Measurements from ENCODE around the gene PTPRG. TPM values are rescaled to one million over a fixed set of nuclear protein-coding genes. Genes with fewer than 3 reads are reported as not detected.

Gene PTPRG
- total and polyA plus RNA-seq, 2 donors (not counting 3 experiments of a cell fraction or from before 2014, with no cell fraction given), result 8.9 to 39.1 TPM

- FAIRE-seq (no peak), DNase-seq (ENCODE audit: low read depth, low spot score) (no peak)
- ChIA-PET CTCF (no interaction called here), POLR2A (no interaction called here)
- dilution Hi-C loops (cut with MboI; ENCODE audit: extremely low pct_ligation_motif_present, low sequenced_read_pairs) (no loop called here), intact Hi-C loops (cut with micrococcal nuclease) (no loop called here)
- H3K9me3 ChIP-seq (replicated peaks; ENCODE audit: control insufficient read depth, insufficient read depth, low read length), result no peaks in the 10 kb centered on the region
- no TSS peak for BruUV-seq (replicated peaks)
- H3K9me1 ChIP-seq (replicated peaks; ENCODE audit: control insufficient read depth, extremely low read depth, insufficient read depth, low read length), result no peaks in the 10 kb centered on the region
- H2AFZ ChIP-seq (ENCODE audit: low read depth, low read length), result no peak overlapping the region
- no peak overlapping the region for H3K9ac ChIP-seq (replicated peaks; ENCODE audit: extremely low read depth, insufficient read depth, low read length)
- TF ChIP-seq FOS (IDR thresholded peaks at IDR 0.05; ENCODE audit: borderline replicate concordance, insufficient read depth, low read length) (no peak), CTCF (IDR thresholded peaks at IDR 0.05; ENCODE audit: extremely low read depth in 1 of 2, insufficient read depth in 1 of 2, low read depth in 1 of 2, low read length in 2 of 2) (no peak), GATA2 (IDR thresholded peaks at IDR 0.05; ENCODE audit: insufficient read depth, insufficient read length, low read depth, low read length) (no peak), POLR2A (IDR thresholded peaks at IDR 0.05; ENCODE audit: low read depth, low read length) (no peak), MYC (IDR thresholded peaks at IDR 0.05; ENCODE audit: low read depth, low read length) (no peak), EZH2 (IDR thresholded peaks at IDR 0.05; ENCODE audit: borderline replicate concordance, low read depth, low read length, severe bottlenecking) (no peak), POLR2AphosphoS5 (IDR thresholded peaks at IDR 0.05; ENCODE audit: insufficient read depth, low read depth, low read length) (no peak)
- H3K79me2 ChIP-seq (ENCODE audit: control insufficient read depth, insufficient read depth, low read length), result no peaks in the 10 kb centered on the region
- no peaks in the 10 kb centered on the region for H4K20me1 ChIP-seq (replicated peaks; ENCODE audit: control insufficient read depth, extremely low read depth, insufficient read depth, low read length)
- no peak overlapping the region for H3K27ac ChIP-seq (ENCODE audit: insufficient read depth, low read depth, low read length)
- no peaks in the 10 kb centered on the region for H3K4me1 ChIP-seq (ENCODE audit: control insufficient read depth, extremely low read depth, insufficient read depth, low read length)
- no peaks in the 10 kb centered on the region for H3K27me3 ChIP-seq (ENCODE audit: control insufficient read depth in 2 of 2, insufficient read depth in 2 of 2, low read length in 2 of 2)
- H3K36me3 ChIP-seq (ENCODE audit: control insufficient read depth in 2 of 2, extremely low read depth in 1 of 2, insufficient read depth in 2 of 2, low read length in 2 of 2), result no peaks in the 10 kb centered on the region
- H3K4me3 ChIP-seq (replicated peaks in 1 of 3; ENCODE audit: insufficient read depth in 1 of 3, low read depth in 1 of 3, low read length in 3 of 3), result no peak overlapping the region
- H3K4me2 ChIP-seq (ENCODE audit: insufficient read depth, low read length), result no peak overlapping the region
These were observed 180.2 kb downstream of the PTPRG start for GRCh38 chr3:61741551-61741950.
